ENCODE results near the gene PSEN1. TPM values are rescaled to one million over a fixed set of nuclear protein-coding genes. Genes with fewer than 3 reads are reported as not detected.

The PSEN1 gene
- total RNA-seq, 1 experiment from 2014 or later = 49.9 TPM

GRCh38 chr14:73261520-73262426 lies 125.5 kb downstream of the PSEN1 start:
- H3K18ac ChIP-seq (ENCODE audit: insufficient read length, low read depth, low read length) = no peak overlapping the region
- no peak overlapping the region for H2BK12ac ChIP-seq (ENCODE audit: insufficient read length, low read depth, low read length)
- H3K56ac ChIP-seq (ENCODE audit: insufficient read length, low read depth, low read length) = no peak overlapping the region
- no peak overlapping the region for H2BK15ac ChIP-seq (ENCODE audit: low read depth, low read length)
- DNase-seq = no peak
- no peak overlapping the region for H3T11ph ChIP-seq (ENCODE audit: low read length)
- H3K27ac ChIP-seq (ENCODE audit: insufficient read length, low read depth, low read length) = no peak overlapping the region
- H4K5ac ChIP-seq (ENCODE audit: insufficient read length, low read depth, low read length) = no peak overlapping the region
- no peak overlapping the region for H2BK120ac ChIP-seq (ENCODE audit: low read depth, low read length, poor library complexity, severe bottlenecking)
- no CpG with 5 or more reads among the region's 15 CpGs for WGBS (ENCODE audit: extremely low coverage, insufficient read length, low lambda C conversion rate)
- H4K91ac ChIP-seq (ENCODE audit: insufficient read length, low read depth, low read length) = no peak overlapping the region
- no peaks in the 10 kb centered on the region for H3K27me3 Mint-ChIP-seq (ENCODE audit: low read depth)
- H4K8ac ChIP-seq (replicated peaks; ENCODE audit: insufficient read length, low read depth, low read length) = no peak overlapping the region
- no peak overlapping the region for H3K4me3 Mint-ChIP-seq
- H3K4ac ChIP-seq (ENCODE audit: low read depth, low read length) = no peak overlapping the region
- H2AFZ ChIP-seq (ENCODE audit: low read length) = no peak overlapping the region
- no peak overlapping the region for H2BK5ac ChIP-seq (ENCODE audit: insufficient read length, low read length)
- no peak overlapping the region for H3K4me2 ChIP-seq (ENCODE audit: insufficient read depth, insufficient read length, low read length)
- H3K27me3 ChIP-seq (ENCODE audit: insufficient read depth, low read length) = no peaks in the 10 kb centered on the region
- peaks cover 2 to 7% of the 10 kb centered on the region in 2 experiments; a peak in 1 of 4 replicates for H3K4me1 Mint-ChIP-seq
- H3K27ac Mint-ChIP-seq = no peak overlapping the region; a peak in 1 of 7 replicates
- H3K36me3 Mint-ChIP-seq (ENCODE audit: insufficient read depth in 1 of 3, low read depth in 3 of 3) = peaks cover 0 to 4% (median 3%) of the 10 kb centered on the region in 3 experiments; a peak in 4 of 7 replicates
- no peaks in the 10 kb centered on the region for H3K4me1 ChIP-seq (ENCODE audit: insufficient read depth, low read length)
- H3K9me3 Mint-ChIP-seq = peaks cover 0 to 2% of the 10 kb centered on the region in 2 experiments; a peak in 1 of 5 replicates
- H3K9ac ChIP-seq (ENCODE audit: extremely low read depth, insufficient read length, low read length) = no peak overlapping the region
- TF ChIP-seq CTCF (conservative IDR thresholded peaks at IDR 0.05) = no peak
- no peak overlapping the region for H2AK5ac ChIP-seq (ENCODE audit: insufficient read length, low read length)
- H4K20me1 ChIP-seq (ENCODE audit: control insufficient read depth, insufficient read depth, insufficient read length) = no peaks in the 10 kb centered on the region
- H3K79me1 ChIP-seq (ENCODE audit: insufficient read depth, low read depth, low read length, poor library complexity, severe bottlenecking) = no peaks in the 10 kb centered on the region
- H3K9me3 ChIP-seq (ENCODE audit: control insufficient read depth, low read depth, low read length) = no peaks in the 10 kb centered on the region
- no peak overlapping the region for H3K14ac ChIP-seq (ENCODE audit: insufficient read depth, low read length)
- no peak overlapping the region for H2BK20ac ChIP-seq (ENCODE audit: low read depth, low read length, poor library complexity, severe bottlenecking)
- H3K23me2 ChIP-seq (ENCODE audit: insufficient read length, low read depth, low read length, poor library complexity, severe bottlenecking) = no peaks in the 10 kb centered on the region
- no peak overlapping the region for H3K23ac ChIP-seq (ENCODE audit: insufficient read length, low read depth, low read length)
- H3K79me2 ChIP-seq (ENCODE audit: insufficient read depth, low read length) = no peaks in the 10 kb centered on the region
